ENCODE data around the gene CARD11.

The CARD11 gene

GRCh38 chr7:2894118-2894940 is 149.3 kb downstream of the CARD11 start:
- peak in 1 of 2 donors; percentile 22 for DNase-seq

- no peak for DNase-seq
Observed at GRCh38 chr7:2893411-2893861, 150.2 kb downstream of the CARD11 start.

GRCh38 chr7:2892549-2892948 is 151.1 kb downstream of the CARD11 start:
- no peak for DNase-seq

- DNase-seq = no peak
Observed at GRCh38 chr7:2887816-2888215, 155.9 kb downstream of the CARD11 start.

- peak; percentile 60 to 84 for DNase-seq
Observed at GRCh38 chr7:2886900-2887299, 156.8 kb downstream of the CARD11 start.

GRCh38 chr7:2886391-2886790 is 157.3 kb downstream of the CARD11 start:
- no peak for DNase-seq

GRCh38 chr7:2884161-2884560 is 159.5 kb downstream of the CARD11 start:
- no peak for DNase-seq

GRCh38 chr7:2883101-2883500 is 160.6 kb downstream of the CARD11 start:
- no peak for DNase-seq

GRCh38 chr7:2882111-2882510 is 161.6 kb downstream of the CARD11 start:
- DNase-seq = no peak

- no peak for DNase-seq
Observed at GRCh38 chr7:2880874-2881533, 162.7 kb downstream of the CARD11 start.

- no peak for DNase-seq
Observed at GRCh38 chr7:2880051-2880450, 163.6 kb downstream of the CARD11 start.

- no peak for DNase-seq
Observed at GRCh38 chr7:2879354-2879753, 164.3 kb downstream of the CARD11 start.

GRCh38 chr7:2878306-2878705 is 165.4 kb downstream of the CARD11 start:
- no peak for DNase-seq

- no peak for DNase-seq
Observed at GRCh38 chr7:2876031-2876731, 167.5 kb downstream of the CARD11 start.

- peak; percentile 23 to 46 for DNase-seq
Observed at GRCh38 chr7:2873686-2874551, 169.7 kb downstream of the CARD11 start.

GRCh38 chr7:2873146-2873545 is 170.5 kb downstream of the CARD11 start:
- no peak for DNase-seq

GRCh38 chr7:2872296-2872874 is 171.3 kb downstream of the CARD11 start:
- DNase-seq = no peak

- DNase-seq = peak; percentile 73 to 78
Observed at GRCh38 chr7:2870471-2870931, 173.2 kb downstream of the CARD11 start.

- no peak for DNase-seq
Observed at GRCh38 chr7:2869981-2870380, 173.7 kb downstream of the CARD11 start.

GRCh38 chr7:2866601-2867000 is 177.1 kb downstream of the CARD11 start:
- no peak for DNase-seq

- DNase-seq = peak; percentile 29 to 82
Observed at GRCh38 chr7:2864999-2865670, 178.5 kb downstream of the CARD11 start.

Data from inflammatory macrophage treated with lipopolysaccharide for 1 hour (primary cell).